Measurements from ENCODE around the gene UCN.
A peak's percentile ranks its signal among the peaks of the same experiment; 100 is the strongest.
"Not testable (repeated sequence)": the region's sequence is repeated elsewhere in the genome, so short reads cannot be mapped to it uniquely, and the experiment has no call there.

The UCN gene

DNA sequence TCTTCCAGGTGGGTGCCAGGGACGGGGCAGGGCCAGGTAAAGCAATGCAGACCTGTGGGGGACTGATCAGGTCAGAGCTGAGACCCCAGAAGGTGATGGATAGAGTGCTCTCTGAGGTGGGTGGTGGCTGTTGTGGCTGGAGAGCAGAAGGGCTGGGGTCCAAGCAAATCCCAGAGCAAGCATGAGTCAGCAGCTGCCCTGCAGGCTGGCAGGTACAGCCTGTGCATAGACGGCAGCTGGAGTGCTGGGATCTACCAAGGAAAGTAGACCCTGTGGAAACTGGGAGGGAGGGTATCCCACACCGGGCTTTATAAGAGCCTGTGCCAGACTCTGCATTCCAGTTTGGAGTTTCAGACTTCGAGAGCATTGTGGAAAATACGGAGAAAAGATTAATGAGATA lies 25.4 kb downstream of the UCN start:
- Mint-ChIP-seq H3K9me3 (no peaks in the 10 kb centered on the region), H3K27me3 (ENCODE audit: low read depth) (peaks cover 39% of the 10 kb centered on the region), H3K4me1 (ENCODE audit: low read depth) (peaks cover 3% of the 10 kb centered on the region), H3K27ac (no peak overlapping the region), H3K4me3 (no peak overlapping the region), H3K36me3 (ENCODE audit: low read depth) (no peaks in the 10 kb centered on the region)

DNA sequence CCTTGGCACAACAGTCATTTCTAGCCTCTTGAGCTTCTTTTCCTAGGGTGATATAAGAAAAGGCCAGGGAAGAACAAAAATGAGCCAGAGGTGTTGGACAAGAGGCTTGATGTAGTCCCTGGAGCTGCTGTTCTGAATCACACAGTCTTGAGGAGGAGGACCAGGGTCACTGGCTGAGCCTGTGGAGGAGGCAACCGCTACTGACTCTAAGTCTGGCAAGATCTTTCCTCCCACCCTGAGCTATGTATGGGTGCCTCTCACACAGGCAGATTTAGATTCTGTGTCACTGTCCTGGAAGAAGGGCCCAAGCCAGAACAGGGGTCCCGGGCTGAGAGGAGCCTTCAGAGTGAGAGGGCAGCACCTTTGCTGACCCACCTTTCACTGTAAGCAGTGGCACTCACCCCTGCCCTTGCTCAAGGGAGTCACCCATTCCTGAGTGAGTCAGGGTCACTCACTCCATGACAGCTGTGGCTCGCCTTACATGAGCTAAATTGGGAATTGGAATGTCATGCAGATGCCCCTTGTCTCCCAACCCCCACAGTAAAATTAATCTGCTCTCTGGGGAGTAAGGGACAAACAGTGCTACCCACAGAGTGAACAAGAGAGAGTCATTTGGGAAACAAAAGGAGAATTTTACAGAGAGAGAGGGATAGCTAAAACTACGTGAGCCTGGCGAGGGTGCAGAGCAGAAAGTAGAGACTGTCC lies 26.2 kb downstream of the UCN start, which contains the start of gene TRIM54:
Gene TRIM54, plus strand, starts transcription at position 575 of the 705 bp plus-strand sequence. CDS start 303 bp downstream, outside the sequence.
- Mint-ChIP-seq H3K27ac (no peak within 1 kb of the TSS), H3K9me3 (no peaks in the 10 kb centered on the region), H3K36me3 (ENCODE audit: low read depth) (no peaks in the 10 kb centered on the region), H3K4me1 (ENCODE audit: low read depth) (peaks cover 3% of the 10 kb centered on the region), H3K27me3 (ENCODE audit: low read depth) (peaks cover 40% of the 10 kb centered on the region), H3K4me3 (no peak within 1 kb of the TSS)

DNA sequence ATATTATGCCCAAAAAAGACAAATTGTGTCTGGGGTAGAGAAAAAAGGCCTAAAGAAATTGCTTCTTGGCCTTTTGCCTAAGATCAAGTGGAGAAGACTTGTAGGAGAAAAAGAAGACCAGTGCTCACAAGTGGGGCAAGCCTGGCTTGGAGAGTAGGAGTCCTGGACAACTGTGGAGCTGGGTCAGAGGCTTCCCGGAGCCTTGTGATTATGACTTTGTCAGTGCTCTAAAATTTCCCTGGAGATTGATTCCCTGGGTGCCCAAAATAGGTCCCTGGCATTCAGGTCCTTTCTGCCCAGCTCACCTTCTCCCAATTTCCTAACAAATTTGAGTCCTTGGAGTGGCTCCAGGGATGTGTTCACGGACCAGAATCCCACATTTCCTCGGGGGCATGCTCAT lies 26.8 kb downstream of the UCN start:
- Mint-ChIP-seq H3K36me3 (ENCODE audit: low read depth) (no peaks in the 10 kb centered on the region), H3K4me1 (ENCODE audit: low read depth) (peaks cover 3% of the 10 kb centered on the region), H3K27me3 (ENCODE audit: low read depth) (peaks cover 37% of the 10 kb centered on the region), H3K9me3 (no peaks in the 10 kb centered on the region), H3K27ac (no peak overlapping the region), H3K4me3 (no peak overlapping the region)

DNA sequence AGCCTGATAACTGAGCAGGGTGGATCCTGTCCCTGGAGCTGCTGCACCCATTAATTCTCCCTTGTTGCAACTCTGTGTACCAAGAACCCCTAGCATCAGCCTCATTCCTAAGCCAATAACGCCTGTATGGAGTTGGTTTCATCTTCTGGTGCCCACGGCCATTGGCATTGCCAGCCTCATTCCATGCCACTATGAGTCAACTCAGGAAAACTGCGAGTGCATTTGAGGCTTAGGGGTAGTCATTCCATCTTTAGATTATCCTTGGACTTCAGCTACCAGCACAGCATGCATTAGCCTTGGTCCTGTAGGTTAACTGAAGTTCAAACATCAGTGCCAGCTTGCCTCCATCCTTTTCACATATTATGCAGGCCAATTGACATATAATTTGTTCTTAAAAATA lies 27.4 kb downstream of the UCN start:
- Mint-ChIP-seq H3K36me3 (ENCODE audit: low read depth) (no peaks in the 10 kb centered on the region), H3K9me3 (no peaks in the 10 kb centered on the region), H3K4me3 (no peak overlapping the region), H3K4me1 (ENCODE audit: low read depth) (peaks cover 3% of the 10 kb centered on the region), H3K27me3 (ENCODE audit: low read depth) (peaks cover 36% of the 10 kb centered on the region), H3K27ac (no peak overlapping the region)

DNA sequence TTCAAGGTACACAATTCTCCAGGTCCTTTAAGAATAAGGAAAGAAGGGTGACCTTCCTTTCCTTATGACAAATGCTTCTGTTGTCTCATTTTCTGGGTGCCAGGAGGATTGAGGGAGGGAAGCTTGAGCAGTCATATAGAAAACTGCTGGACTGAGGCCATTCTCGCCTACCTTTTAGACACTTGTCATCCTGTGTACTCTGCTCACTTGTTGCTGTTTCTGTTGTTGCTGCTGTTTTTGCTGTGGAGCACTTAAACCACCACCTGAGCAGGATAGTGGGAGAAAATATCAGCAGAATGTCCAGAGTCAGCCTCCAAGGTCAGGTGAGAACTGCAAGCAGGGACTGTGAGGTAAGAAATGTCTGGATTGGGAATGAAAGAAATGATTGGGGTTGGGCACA lies 30.2 kb downstream of the UCN start:
- H3K4me3 Mint-ChIP-seq: no peak overlapping the region
- peaks cover 4% of the 10 kb centered on the region for H3K4me1 Mint-ChIP-seq (ENCODE audit: low read depth)
- H3K36me3 Mint-ChIP-seq (ENCODE audit: low read depth): no peaks in the 10 kb centered on the region
- no peaks in the 10 kb centered on the region for H3K9me3 Mint-ChIP-seq
- peaks cover 28% of the 10 kb centered on the region for H3K27me3 Mint-ChIP-seq (ENCODE audit: low read depth)
- H3K27ac Mint-ChIP-seq: no peak overlapping the region

DNA sequence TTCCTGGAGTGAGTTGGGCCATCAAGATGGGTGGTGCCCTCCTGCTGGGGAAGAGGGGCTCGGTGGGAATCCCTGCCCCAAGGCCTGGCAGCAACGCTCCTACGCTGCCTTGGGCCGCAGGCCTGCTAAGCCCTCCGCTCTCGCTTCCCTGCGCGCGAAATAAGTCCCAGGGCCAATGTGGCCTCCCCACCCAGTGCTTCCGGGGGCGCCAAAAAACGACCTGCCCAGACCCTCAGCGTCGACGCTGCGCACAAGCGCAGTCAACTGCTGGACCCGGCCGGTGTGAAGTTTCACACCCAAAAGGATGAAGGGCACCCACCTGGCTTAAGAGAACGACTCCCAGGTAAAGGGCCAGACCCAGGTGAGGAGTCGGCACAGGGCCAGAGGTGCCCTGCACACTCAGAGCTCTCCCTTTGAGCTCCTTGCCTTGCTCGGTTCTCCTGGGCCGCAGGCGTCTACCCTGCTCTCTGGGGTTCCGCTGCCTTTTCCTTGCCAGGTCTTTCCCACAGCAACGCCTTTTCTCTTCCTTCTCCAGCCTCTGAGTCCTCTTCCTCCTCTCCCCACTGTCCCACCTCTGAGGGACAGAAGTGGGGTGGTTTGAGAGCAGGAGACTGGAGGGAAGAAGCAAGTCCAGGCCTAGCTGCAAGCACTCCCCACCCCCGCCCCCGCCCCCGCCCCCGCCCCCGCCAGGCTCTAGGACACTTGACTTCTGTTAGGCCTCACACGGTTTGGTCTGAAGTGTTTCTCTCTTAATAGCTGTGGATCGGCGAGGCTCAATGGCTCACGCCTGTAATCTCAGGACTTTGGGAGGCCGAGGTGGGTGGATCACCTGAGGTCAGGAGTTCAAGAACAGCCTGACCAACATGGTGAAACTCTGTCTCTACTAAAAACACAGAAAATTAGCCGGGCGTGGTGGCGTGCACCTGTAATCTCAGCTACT lies 32.8 kb downstream of the UCN start, which contains the start of gene DNAJC5G:
Gene DNAJC5G, plus strand, starts transcription at position 223 of the 940 bp plus-strand sequence. CDS start 1,296 bp downstream, outside the sequence.
- no peak within 1 kb of the TSS for H3K27ac Mint-ChIP-seq
- no peaks in the 10 kb centered on the region for H3K9me3 Mint-ChIP-seq
- no peak within 1 kb of the TSS for H3K4me3 Mint-ChIP-seq
- H3K36me3 Mint-ChIP-seq (ENCODE audit: low read depth): no peaks in the 10 kb centered on the region
- peaks cover 4% of the 10 kb centered on the region for H3K4me1 Mint-ChIP-seq (ENCODE audit: low read depth)
- H3K27me3 Mint-ChIP-seq (ENCODE audit: low read depth): peaks cover 23% of the 10 kb centered on the region

DNA sequence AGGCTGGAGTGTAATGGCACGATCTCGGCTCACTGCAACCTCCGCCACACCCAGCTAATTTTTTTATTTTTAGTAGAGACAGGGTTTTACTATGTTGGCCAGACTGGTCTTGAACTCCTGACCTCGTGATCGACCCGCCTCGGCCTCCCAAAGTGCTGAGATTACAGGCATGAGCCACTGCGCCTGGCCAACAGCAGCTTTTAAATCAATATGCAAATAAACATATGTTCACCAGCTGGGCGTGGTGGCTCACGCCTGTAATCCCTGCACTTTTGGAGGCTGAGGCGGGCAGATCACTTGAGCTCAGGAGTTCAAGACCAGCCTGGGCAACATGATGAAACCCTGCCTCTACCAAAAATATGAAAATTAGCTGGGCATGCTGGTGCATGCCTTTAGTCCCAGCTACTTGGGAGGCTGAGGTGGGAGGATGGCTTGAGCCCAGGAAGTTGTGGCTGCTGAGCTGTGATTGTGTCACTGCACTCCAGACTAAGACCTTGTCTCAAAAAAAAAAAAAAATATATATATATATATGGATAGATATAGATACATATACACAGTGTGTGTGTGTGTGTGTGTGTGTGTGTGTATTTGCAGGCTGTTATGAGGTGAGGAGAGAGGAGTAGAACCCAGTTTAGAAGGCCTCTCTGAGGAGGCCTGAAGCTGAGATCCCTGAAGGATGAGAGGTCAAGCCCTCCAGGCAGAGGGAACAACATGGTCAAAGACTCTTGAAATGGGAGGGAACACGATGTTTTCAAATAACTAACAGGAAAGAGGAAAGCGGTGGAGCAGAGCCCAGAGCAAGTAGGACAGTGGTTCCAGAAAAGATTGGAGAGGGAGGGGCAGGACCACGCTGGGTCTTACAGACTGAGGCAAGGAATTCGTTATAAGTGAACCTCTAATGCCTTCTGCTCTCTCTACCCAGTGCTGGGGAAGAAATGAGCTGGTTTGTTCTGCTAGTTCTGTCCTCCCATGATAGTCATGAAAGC lies 35.4 kb downstream of the UCN start:
- H3K27me3 Mint-ChIP-seq (ENCODE audit: low read depth): peaks cover 30% of the 10 kb centered on the region
- H3K27ac Mint-ChIP-seq; H3K9me3 Mint-ChIP-seq; H3K4me3 Mint-ChIP-seq; H3K36me3 Mint-ChIP-seq (ENCODE audit: low read depth); H3K4me1 Mint-ChIP-seq (ENCODE audit: low read depth): not testable (repeated sequence)

DNA sequence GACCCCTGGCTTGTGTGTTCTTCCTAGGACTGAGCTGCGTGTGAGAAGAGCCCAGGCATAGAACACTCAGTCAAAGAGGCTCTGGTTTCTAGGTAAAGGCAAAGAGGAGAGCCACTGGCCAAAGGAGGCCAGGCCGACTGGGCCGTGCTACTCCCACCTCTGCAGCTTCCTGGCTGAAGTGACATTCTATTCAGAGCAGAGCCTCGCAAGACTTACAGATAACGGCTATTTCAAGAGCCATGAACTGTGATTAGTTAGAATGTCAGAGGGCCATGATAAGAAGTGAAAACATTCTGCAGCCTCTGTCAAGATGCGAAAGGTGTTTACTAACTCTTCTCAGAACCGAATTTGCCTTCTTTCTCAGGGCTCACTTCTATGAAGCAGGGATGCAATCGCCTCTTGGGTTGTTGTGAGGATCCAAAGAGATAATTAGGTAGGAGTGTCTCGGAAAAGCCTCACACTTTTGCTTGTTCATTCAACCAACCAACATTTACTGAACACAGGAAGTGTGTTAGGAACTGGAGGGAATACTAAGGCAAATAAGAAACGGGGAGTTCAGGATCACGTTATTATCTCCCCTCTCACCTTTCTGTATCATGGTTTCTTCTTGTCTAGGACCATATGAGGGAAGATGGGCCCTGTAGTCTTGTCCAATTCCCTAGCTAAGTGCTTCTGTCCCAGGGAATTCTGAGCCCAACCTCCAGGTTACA lies 36.5 kb downstream of the UCN start:
- Mint-ChIP-seq H3K9me3 (no peaks in the 10 kb centered on the region), H3K27ac (no peak overlapping the region), H3K36me3 (ENCODE audit: low read depth) (no peaks in the 10 kb centered on the region), H3K4me3 (no peak overlapping the region), H3K27me3 (ENCODE audit: low read depth) (peaks cover 26% of the 10 kb centered on the region), H3K4me1 (ENCODE audit: low read depth) (peaks cover 1% of the 10 kb centered on the region)

DNA sequence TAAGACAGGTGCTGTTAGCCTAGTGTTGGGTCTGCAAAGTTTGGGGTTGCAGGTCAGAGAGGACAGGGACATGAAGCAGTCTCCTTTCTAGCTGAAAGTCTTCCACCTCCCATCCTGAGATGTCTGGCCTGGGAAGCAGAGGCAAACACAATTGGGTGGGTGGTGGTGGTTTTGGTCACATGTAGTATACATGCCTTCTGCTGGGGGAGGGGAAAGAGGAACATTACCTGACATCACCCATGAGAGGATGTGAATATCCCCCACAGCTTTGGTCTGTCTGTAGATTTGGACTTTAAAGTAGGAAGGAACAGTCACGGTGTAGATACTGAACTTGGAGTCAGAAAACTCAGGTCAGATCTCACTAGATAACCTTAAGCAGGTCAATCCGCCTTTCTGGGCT lies 37.6 kb downstream of the UCN start:
- no peak overlapping the region for H3K4me3 Mint-ChIP-seq
- H3K4me1 Mint-ChIP-seq (ENCODE audit: low read depth): peaks cover 1% of the 10 kb centered on the region
- no peaks in the 10 kb centered on the region for H3K36me3 Mint-ChIP-seq (ENCODE audit: low read depth)
- H3K27ac Mint-ChIP-seq: no peak overlapping the region
- H3K27me3 Mint-ChIP-seq (ENCODE audit: low read depth): peaks cover 21% of the 10 kb centered on the region
- no peaks in the 10 kb centered on the region for H3K9me3 Mint-ChIP-seq

DNA sequence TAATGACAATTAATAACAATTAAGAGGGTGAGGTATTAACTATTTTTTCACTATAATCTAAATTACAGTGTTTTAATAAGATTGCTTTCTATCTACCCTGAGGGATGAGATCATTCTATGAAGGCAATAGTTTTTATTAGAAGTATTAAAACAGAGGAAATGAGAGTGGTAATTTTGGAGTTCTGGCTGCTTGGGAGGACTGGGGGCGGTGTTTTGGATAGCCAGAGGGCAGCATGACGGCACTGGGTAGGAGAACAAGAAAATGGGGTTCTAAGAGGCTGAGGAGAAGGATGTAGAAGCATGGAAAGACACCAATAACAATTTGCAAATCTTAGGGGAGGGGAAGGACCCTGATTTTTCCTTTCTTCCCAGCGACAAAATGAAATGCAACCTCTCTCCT lies 38.1 kb downstream of the UCN start:
- Mint-ChIP-seq H3K4me1 (ENCODE audit: low read depth) (peaks cover 1% of the 10 kb centered on the region), H3K27me3 (ENCODE audit: low read depth) (peaks cover 21% of the 10 kb centered on the region), H3K4me3 (no peak overlapping the region), H3K9me3 (no peaks in the 10 kb centered on the region), H3K36me3 (ENCODE audit: low read depth) (no peaks in the 10 kb centered on the region), H3K27ac (no peak overlapping the region)

DNA sequence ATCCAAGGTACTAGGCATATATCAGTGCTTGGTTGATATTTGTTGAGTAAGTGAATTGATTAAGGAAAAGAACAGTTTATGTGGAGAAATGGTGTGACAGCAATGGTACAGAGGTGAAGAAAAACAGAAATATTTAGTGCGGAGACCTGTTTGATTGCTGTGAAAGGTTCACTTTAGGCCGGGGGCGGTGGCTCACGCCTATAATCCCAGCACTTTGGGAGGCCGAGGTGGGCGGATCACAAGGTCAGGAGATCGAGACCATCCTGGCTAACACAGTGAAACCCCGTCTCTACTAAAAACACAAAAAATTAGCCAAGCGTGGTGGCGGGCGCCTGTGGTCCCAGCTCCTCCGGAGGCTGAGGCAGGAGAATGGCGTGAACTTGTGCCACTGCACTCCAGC lies 39.9 kb downstream of the UCN start:
- peaks cover 12% of the 10 kb centered on the region for H3K4me1 Mint-ChIP-seq (ENCODE audit: low read depth)
- not testable (repeated sequence) for H3K9me3 Mint-ChIP-seq; H3K27ac Mint-ChIP-seq; H3K4me3 Mint-ChIP-seq; H3K36me3 Mint-ChIP-seq (ENCODE audit: low read depth)
- peaks cover 29% of the 10 kb centered on the region for H3K27me3 Mint-ChIP-seq (ENCODE audit: low read depth)

DNA sequence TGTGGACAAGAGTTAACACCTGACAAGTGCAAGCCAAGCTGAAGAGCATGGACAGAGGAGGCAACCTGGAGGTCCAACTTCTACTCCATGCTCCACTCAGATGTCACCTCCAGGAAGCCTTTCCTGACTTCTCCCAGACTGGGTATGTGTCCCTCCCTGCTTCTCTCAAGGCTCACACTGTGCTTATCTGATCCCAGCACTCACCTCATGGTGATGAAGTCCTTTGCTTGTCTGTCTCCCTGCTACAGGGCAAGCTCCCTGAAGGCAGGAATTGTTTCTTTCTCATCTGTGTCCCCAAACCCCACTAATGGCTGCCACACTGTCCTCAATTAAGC lies 42.7 kb downstream of the UCN start:
- Mint-ChIP-seq H3K36me3 (ENCODE audit: low read depth) (no peaks in the 10 kb centered on the region), H3K4me1 (ENCODE audit: low read depth) (peaks cover 22% of the 10 kb centered on the region), H3K4me3 (peak overlapping the region; percentile 52), H3K9me3 (no peaks in the 10 kb centered on the region), H3K27me3 (ENCODE audit: low read depth) (peaks cover 39% of the 10 kb centered on the region), H3K27ac (no peak overlapping the region)

DNA sequence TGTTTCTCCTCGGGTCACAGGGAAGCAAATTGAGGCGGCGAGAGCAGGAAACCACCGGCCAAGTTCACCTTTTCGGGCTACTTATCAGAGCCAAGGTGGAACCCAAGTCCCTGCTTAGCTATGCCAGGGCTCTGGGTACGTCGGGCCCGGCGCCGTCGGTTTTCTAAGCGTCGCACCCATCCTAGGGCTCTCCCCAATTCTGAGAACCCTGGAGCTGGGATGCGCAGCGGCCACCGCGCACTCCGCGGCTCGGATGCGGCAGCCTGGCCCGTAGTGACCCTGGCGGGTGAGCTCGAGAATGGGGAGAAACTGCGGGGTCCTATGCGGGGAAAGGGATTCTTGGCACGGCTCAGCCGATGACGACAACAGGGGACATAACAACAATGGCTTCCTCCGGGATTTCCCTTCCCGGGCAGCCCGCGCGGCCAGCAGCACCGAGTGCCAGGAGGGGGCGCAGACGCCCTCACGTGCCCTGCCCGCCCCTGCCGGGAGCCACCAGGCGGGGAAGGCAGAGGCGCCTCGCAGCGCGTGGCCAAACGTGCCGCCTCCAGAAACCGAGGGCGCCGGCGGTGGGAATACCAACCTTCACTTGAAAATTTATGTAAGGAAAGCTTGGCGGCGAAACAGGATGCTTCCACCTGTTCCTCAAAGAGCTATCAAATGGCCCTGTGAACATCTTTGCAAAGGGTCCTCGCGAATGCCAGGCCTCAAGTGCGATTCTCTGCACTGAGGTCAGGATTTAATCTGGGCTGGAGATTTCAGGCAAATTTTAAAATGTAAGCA lies 43.3 kb downstream of the UCN start:
- H3K27me3 Mint-ChIP-seq (ENCODE audit: low read depth): peaks cover 41% of the 10 kb centered on the region
- H3K4me1 Mint-ChIP-seq (ENCODE audit: low read depth): peaks cover 22% of the 10 kb centered on the region
- H3K4me3 Mint-ChIP-seq: peak overlapping the region; percentile 69
- no peak overlapping the region for H3K27ac Mint-ChIP-seq
- H3K36me3 Mint-ChIP-seq (ENCODE audit: low read depth): no peaks in the 10 kb centered on the region
- no peaks in the 10 kb centered on the region for H3K9me3 Mint-ChIP-seq

Data from T-helper 1 cell treated with Interleukin-12 subunit alpha and Interleukin-12 subunit beta and Interleukin-4 antibody, amounts not matched to agents 30 μg/mL and 1 μg/mL, for 36 hours (primary cell).